Mesenchymal stem cell (in vitro differentiated cells and primary cell): Measurements from ENCODE around the gene IMMP2L.
"Not testable (repeated sequence)": the region's sequence is repeated elsewhere in the genome, so short reads cannot be mapped to it uniquely, and the experiment has no call there.

Experiments used
- DNase-seq: peaks from one replicate; pipeline ENCODE4 v3.0.0-alpha.2; 2013
- H2AFZ ChIP-seq: one replicate; pipeline ENCODE4 v1.6.1; 2013; ENCODE audit warnings: low read depth, mild to moderate bottlenecking, control low read depth, inconsistent platforms, low read length, moderate library complexity
- H2AK5ac ChIP-seq: 2 replicates; pipeline ENCODE4 v1.6.1; 2013; ENCODE audit warnings: low read length, moderate library complexity, mild to moderate bottlenecking, inconsistent platforms; ENCODE audit not compliant: severe bottlenecking
- H2BK120ac ChIP-seq: one replicate; pipeline ENCODE4 v1.6.1; 2013; ENCODE audit warnings: low read depth, mild to moderate bottlenecking, inconsistent platforms, low read length, moderate library complexity
- H2BK12ac ChIP-seq, 2 experiments: one replicate each; pipeline ENCODE4 v1.6.1; 2013; ENCODE audit warnings: inconsistent platforms in 2 of 2, low read length in 2 of 2, mild to moderate bottlenecking in 2 of 2, moderate library complexity in 2 of 2, control low read depth in 1 of 2
- H2BK15ac ChIP-seq: one replicate; pipeline ENCODE4 v1.6.1; 2013; ENCODE audit warnings: mild to moderate bottlenecking, low read depth, inconsistent platforms; ENCODE audit not compliant: poor library complexity, severe bottlenecking
- H2BK5ac ChIP-seq: 2 replicates; pipeline ENCODE4 v1.6.1; 2013; ENCODE audit warnings: low read depth, mild to moderate bottlenecking, low read length, control low read depth, inconsistent platforms; ENCODE audit not compliant: poor library complexity, severe bottlenecking
- H3K14ac ChIP-seq, 2 experiments: one replicate each; pipeline ENCODE4 v1.6.1; 2013; ENCODE audit warnings: inconsistent platforms in 2 of 2, low read length in 2 of 2, control low read depth in 1 of 2, mild to moderate bottlenecking in 1 of 2, moderate library complexity in 1 of 2
- H3K18ac ChIP-seq, 2 experiments: one replicate each; pipeline ENCODE4 v1.6.1; 2013; ENCODE audit warnings: inconsistent platforms in 2 of 2, low read length in 2 of 2, control low read depth in 1 of 2, low read depth in 1 of 2, mild to moderate bottlenecking in 1 of 2
- H3K23ac ChIP-seq, 2 experiments: one replicate each; pipeline ENCODE4 v1.6.1; 2013; ENCODE audit warnings: inconsistent platforms in 2 of 2, low read length in 2 of 2, mild to moderate bottlenecking in 2 of 2, moderate library complexity in 2 of 2, control low read depth in 1 of 2
- H3K27ac ChIP-seq: 2 replicates; pipeline ENCODE4 v1.5.1; 2013; ENCODE audit warnings: mild to moderate bottlenecking, moderate library complexity, low read length, control low read depth, inconsistent platforms; ENCODE audit not compliant: poor library complexity, severe bottlenecking
- H3K27me3 ChIP-seq, 2 experiments: 2 replicates each; pipeline versions ENCODE4 v1.6.1 to v1.7.0; 2013; ENCODE audit warnings: low read length in 2 of 2, mild to moderate bottlenecking in 2 of 2, moderate library complexity in 2 of 2, control low read depth in 1 of 2, inconsistent platforms in 1 of 2; ENCODE audit not compliant: control insufficient read depth in 1 of 2, insufficient read depth in 1 of 2
- H3K36me3 ChIP-seq, 2 experiments: 2 replicates each; pipeline versions ENCODE4 v1.6.1 to v1.7.0; 2013; ENCODE audit warnings: low read length in 2 of 2, control low read depth in 1 of 2, inconsistent platforms in 1 of 2, low read depth in 1 of 2, mild to moderate bottlenecking in 1 of 2; ENCODE audit not compliant: insufficient read depth in 2 of 2, control insufficient read depth in 1 of 2
- H3K4ac ChIP-seq, 2 experiments: one replicate each; pipeline ENCODE4 v1.6.1; 2013; ENCODE audit warnings: inconsistent platforms in 2 of 2, low read length in 2 of 2, mild to moderate bottlenecking in 2 of 2, moderate library complexity in 2 of 2, control low read depth in 1 of 2, low read depth in 1 of 2
- H3K4me1 ChIP-seq: 2 replicates; pipeline ENCODE4 v1.6.1; 2013; ENCODE audit warnings: low read depth, low read length, control low read depth; ENCODE audit not compliant: control insufficient read depth, insufficient read depth
- H3K4me2 ChIP-seq: 2 replicates; pipeline ENCODE4 v1.6.1; 2013; ENCODE audit warnings: low read length, mild to moderate bottlenecking, inconsistent platforms; ENCODE audit not compliant: poor library complexity, severe bottlenecking
- H3K4me3 ChIP-seq, 2 experiments: 2 replicates each; pipeline versions ENCODE4 v1.5.1 to v1.7.0; 2013; ENCODE audit warnings: low read length in 2 of 2, mild to moderate bottlenecking in 2 of 2, control low read depth in 1 of 2, low read depth in 1 of 2; ENCODE audit not compliant: insufficient read depth in 1 of 2
- H3K79me1 ChIP-seq: replicated peaks from 2 replicates; pipeline ENCODE4 v1.6.1; 2013; ENCODE audit warnings: mild to moderate bottlenecking, control low read depth, low read length, inconsistent platforms; ENCODE audit not compliant: poor library complexity, severe bottlenecking
- H3K9ac ChIP-seq: 2 replicates; pipeline ENCODE4 v1.7.0; 2013; ENCODE audit warnings: mild to moderate bottlenecking, low read length, moderate library complexity
- H3K9me3 ChIP-seq: 2 replicates; pipeline ENCODE4 v1.7.0; 2013; ENCODE audit warnings: mild to moderate bottlenecking, low read length; ENCODE audit not compliant: control insufficient read depth
- H4K8ac ChIP-seq: one replicate; pipeline ENCODE4 v1.6.1; 2013; ENCODE audit warnings: inconsistent platforms, mild to moderate bottlenecking, low read length, moderate library complexity
- H4K91ac ChIP-seq: one replicate; pipeline ENCODE4 v1.6.1; 2013; ENCODE audit warnings: mild to moderate bottlenecking, low read length, inconsistent platforms
- WGBS: methylation state at CpG from one replicate; pipeline ENCODE4 v1.1.7; 2013; ENCODE audit warnings: mixed read lengths; 5-methylcytosine and 5-hydroxymethylcytosine counted together

The IMMP2L gene

DNA sequence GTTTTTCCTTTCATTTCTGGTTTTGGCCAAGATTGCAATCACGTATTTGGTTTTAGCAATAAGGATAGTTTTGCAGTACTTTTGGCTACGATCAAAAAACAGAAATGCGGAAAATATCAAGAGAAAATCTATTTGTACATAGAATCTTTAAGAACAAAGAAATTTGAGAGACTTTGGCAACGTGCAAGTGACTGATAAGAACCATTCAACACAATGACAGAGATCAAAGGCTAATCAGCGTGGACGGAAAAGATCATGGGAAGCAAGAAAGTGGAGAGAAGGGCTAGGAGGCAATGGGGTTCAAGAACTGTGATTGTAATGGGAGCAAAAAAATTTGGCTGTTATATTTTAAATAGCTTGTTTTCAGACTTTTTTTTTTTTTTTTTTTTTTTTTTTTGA lies 487.5 kb downstream of the IMMP2L start:
- H3K23ac ChIP-seq: no peak overlapping the region
- DNase-seq: no peak
- H3K27ac ChIP-seq: no peak overlapping the region
- no peak overlapping the region for H4K8ac ChIP-seq
- no peak overlapping the region for H2BK120ac ChIP-seq
- no peak overlapping the region for H3K14ac ChIP-seq
- no peaks in the 10 kb centered on the region for H3K36me3 ChIP-seq
- H2BK15ac ChIP-seq: no peak overlapping the region
- H3K4me2 ChIP-seq: no peak overlapping the region
- no peaks in the 10 kb centered on the region for H3K27me3 ChIP-seq
- no peaks in the 10 kb centered on the region for H3K9me3 ChIP-seq
- no peak overlapping the region for H3K9ac ChIP-seq
- H2BK5ac ChIP-seq: no peak overlapping the region
- no peaks in the 10 kb centered on the region for H3K79me1 ChIP-seq
- H2AK5ac ChIP-seq: no peak overlapping the region
- peaks cover 1% of the 10 kb centered on the region for H3K4me1 ChIP-seq
- no peak overlapping the region for H4K91ac ChIP-seq
- H2BK12ac ChIP-seq: no peak overlapping the region
- H3K4me3 ChIP-seq: no peak overlapping the region
- H2AFZ ChIP-seq: no peak overlapping the region
- 89% methylated on average over 6 of the region's 6 CpGs for WGBS
- no peak overlapping the region for H3K18ac ChIP-seq
- no peak overlapping the region for H3K4ac ChIP-seq

DNA sequence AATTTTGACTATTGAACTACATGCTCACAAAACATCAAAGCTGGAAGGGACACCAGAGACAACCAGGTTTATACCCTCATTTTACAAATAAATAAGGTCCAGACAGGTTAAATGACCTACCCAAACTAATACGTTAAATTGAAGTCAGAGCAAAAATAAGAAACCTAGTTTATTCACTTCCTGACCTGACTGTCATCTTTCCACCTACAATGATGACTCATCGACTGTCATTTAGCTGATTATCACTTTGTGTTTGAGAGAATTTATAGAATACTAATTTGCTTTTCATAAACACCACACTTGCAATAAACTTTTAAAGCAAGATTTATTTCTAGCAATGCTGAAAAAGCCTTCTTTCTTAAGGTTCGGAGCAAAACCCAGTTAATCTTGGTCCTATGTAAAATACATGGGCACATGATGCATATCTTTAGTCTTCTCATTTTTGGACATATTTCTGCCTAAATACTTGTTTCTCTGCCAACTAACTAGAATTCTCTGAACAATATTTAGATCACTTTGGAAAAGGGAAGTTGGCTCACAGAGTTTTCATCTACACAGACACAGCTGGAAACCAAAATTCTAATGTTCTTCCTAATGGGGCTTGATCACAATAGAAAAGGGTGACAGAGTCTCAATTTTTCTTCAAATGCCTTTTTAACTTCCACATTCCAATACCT lies 488.1 kb downstream of the IMMP2L start:
- H2AK5ac ChIP-seq: no peak overlapping the region

DNA sequence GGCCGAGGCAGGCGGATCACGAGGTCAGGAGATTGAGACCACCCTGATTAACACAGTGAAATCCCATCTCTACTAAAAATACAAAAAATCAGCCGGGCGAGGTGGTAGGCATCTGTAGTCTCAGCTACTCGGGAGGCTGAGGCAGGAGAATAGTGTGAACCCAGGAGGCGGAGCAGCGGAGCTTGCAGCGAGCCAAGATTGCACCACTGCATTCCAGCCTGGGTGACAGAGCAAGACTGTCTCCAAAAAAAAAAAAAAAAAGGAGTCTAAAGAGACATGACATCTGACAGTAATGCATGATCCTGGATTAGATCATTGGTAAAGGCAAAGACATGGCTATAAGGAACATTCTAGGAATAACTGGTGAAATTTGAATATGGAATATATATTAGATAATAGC lies 489.6 kb downstream of the IMMP2L start:
- DNase-seq, H3K27me3 ChIP-seq, H2BK120ac ChIP-seq, H3K36me3 ChIP-seq, H3K79me1 ChIP-seq, H2AK5ac ChIP-seq, H2AFZ ChIP-seq, H3K4me3 ChIP-seq, H2BK15ac ChIP-seq, H3K4ac ChIP-seq, H4K8ac ChIP-seq, H3K27ac ChIP-seq, H3K18ac ChIP-seq, H2BK5ac ChIP-seq, H3K14ac ChIP-seq, H3K9me3 ChIP-seq, H4K91ac ChIP-seq, H3K4me1 ChIP-seq, H3K4me2 ChIP-seq, H3K23ac ChIP-seq, H3K9ac ChIP-seq, H2BK12ac ChIP-seq: not testable (repeated sequence)
- WGBS: 86% methylated on average over 7 of the region's 9 CpGs

More for the DNA sequence above, 488.1 kb downstream of the IMMP2L start:
- H3K4me1 ChIP-seq: peaks cover 1% of the 10 kb centered on the region
- no peak overlapping the region for H2BK12ac ChIP-seq
- no peak overlapping the region for H3K4ac ChIP-seq
- H3K9me3 ChIP-seq: no peaks in the 10 kb centered on the region
- no peak overlapping the region for H3K4me2 ChIP-seq
- H3K4me3 ChIP-seq: no peak overlapping the region
- H3K79me1 ChIP-seq: no peaks in the 10 kb centered on the region
- no peak overlapping the region for H3K18ac ChIP-seq
- WGBS: 64% methylated on average over 2 of the region's 3 CpGs
- H4K8ac ChIP-seq: no peak overlapping the region
- no peak overlapping the region for H3K9ac ChIP-seq
- no peak overlapping the region for H2BK5ac ChIP-seq
- no peak overlapping the region for H2BK120ac ChIP-seq
- no peak overlapping the region for H4K91ac ChIP-seq
- H2AFZ ChIP-seq: no peak overlapping the region
- H3K36me3 ChIP-seq: no peaks in the 10 kb centered on the region
- no peak overlapping the region for H3K14ac ChIP-seq
- H2BK15ac ChIP-seq: no peak overlapping the region
- no peak overlapping the region for H3K27ac ChIP-seq
- H3K27me3 ChIP-seq: no peaks in the 10 kb centered on the region
- no peak overlapping the region for H3K23ac ChIP-seq
- no peak for DNase-seq

DNA sequence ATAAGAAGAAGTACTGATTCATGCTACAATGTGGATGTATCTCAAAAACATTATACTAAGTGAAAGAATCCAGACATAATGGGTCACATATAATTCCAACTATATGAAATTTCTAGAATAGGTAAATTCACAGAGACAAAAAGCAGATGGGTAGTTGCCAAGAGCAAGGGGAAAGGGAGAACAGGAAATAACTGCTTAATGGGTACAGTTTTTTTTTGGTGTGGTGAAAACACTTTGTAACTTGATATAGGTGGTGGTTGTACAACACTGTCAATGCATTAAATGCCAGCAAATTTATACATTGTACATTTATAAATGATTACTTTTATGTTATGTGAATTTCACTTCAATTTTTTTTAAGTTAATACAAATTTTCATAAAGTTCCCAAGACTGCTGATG lies 490.7 kb downstream of the IMMP2L start:
- no peak overlapping the region for H3K27ac ChIP-seq
- no peak overlapping the region for H2AK5ac ChIP-seq
- H3K4me3 ChIP-seq: no peak overlapping the region
- DNase-seq: no peak
- H3K4me1 ChIP-seq: peaks cover 1% of the 10 kb centered on the region
- no peak overlapping the region for H2AFZ ChIP-seq
- H3K14ac ChIP-seq: no peak overlapping the region
- no peaks in the 10 kb centered on the region for H3K36me3 ChIP-seq
- H3K4ac ChIP-seq: no peak overlapping the region
- H3K4me2 ChIP-seq: no peak overlapping the region
- H3K9ac ChIP-seq: no peak overlapping the region
- no peak overlapping the region for H2BK120ac ChIP-seq
- no peaks in the 10 kb centered on the region for H3K27me3 ChIP-seq
- no peaks in the 10 kb centered on the region for H3K79me1 ChIP-seq
- H2BK15ac ChIP-seq: no peak overlapping the region
- H3K9me3 ChIP-seq: no peaks in the 10 kb centered on the region
- no peak overlapping the region for H3K18ac ChIP-seq
- H2BK5ac ChIP-seq: no peak overlapping the region
- no peak overlapping the region for H4K91ac ChIP-seq
- no peak overlapping the region for H2BK12ac ChIP-seq
- no peak overlapping the region for H4K8ac ChIP-seq
- no peak overlapping the region for H3K23ac ChIP-seq
